ENCODE results near the gene ADGB.

DNA sequence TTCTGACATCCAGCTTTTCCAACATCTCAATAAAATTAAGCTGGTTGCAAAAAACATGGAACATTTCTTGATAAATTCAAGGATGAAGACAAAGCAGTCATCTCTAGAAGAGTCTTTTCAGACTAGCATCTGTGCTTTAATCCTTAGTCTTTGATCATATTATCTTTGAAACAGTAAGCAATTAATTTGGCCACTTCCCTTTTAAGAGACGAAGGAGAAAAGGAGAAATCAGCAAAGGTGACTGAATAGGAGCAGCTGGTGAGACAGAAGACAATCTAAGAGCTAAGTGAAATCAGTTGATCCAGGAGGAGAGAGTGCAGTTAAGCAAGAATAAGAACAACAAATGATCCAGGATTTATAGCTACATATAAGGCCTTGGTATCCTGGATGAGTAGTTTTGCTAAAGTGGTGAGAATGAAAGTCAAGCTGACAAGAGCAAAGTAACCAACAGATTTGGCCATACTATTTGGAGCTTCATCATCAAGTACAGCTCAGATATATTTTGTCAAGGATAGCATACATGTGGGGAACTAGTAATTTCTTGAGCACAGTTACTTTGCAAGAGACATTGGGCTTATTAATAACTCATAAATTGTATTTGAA lies 215.5 kb downstream of the ADGB start:
- TF ChIP-seq, protein P1, sequence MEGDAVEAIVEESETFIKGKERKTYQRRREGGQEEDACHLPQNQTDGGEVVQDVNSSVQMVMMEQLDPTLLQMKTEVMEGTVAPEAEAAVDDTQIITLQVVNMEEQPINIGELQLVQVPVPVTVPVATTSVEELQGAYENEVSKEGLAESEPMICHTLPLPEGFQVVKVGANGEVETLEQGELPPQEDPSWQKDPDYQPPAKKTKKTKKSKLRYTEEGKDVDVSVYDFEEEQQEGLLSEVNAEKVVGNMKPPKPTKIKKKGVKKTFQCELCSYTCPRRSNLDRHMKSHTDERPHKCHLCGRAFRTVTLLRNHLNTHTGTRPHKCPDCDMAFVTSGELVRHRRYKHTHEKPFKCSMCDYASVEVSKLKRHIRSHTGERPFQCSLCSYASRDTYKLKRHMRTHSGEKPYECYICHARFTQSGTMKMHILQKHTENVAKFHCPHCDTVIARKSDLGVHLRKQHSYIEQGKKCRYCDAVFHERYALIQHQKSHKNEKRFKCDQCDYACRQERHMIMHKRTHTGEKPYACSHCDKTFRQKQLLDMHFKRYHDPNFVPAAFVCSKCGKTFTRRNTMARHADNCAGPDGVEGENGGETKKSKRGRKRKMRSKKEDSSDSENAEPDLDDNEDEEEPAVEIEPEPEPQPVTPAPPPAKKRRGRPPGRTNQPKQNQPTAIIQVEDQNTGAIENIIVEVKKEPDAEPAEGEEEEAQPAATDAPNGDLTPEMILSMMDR (IDR thresholded peaks at IDR 0.05): no peak
- no peak for TF ChIP-seq POLR2A (IDR thresholded peaks at IDR 0.05)
